K562 treated with DMSO at 1 percent for 4 hours (cell line): ENCODE results near the gene POU4F2. TPM values are rescaled to one million over a fixed set of nuclear protein-coding genes. Genes with fewer than 3 reads are reported as not detected.

Experiments
- total RNA-seq: library from RNA; unstranded; fragments of 300-600 nt; gene quantifications from 2 replicates; pipeline ENCODE4 v1.2.3, GENCODE V29; 2022; ENCODE audit not compliant: insufficient read depth

POU4F2 gene, protein sequence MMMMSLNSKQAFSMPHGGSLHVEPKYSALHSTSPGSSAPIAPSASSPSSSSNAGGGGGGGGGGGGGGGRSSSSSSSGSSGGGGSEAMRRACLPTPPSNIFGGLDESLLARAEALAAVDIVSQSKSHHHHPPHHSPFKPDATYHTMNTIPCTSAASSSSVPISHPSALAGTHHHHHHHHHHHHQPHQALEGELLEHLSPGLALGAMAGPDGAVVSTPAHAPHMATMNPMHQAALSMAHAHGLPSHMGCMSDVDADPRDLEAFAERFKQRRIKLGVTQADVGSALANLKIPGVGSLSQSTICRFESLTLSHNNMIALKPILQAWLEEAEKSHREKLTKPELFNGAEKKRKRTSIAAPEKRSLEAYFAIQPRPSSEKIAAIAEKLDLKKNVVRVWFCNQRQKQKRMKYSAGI
- 0.24 TPM in 1 of 2 replicates, not detected in the other for total RNA-seq

DNA sequence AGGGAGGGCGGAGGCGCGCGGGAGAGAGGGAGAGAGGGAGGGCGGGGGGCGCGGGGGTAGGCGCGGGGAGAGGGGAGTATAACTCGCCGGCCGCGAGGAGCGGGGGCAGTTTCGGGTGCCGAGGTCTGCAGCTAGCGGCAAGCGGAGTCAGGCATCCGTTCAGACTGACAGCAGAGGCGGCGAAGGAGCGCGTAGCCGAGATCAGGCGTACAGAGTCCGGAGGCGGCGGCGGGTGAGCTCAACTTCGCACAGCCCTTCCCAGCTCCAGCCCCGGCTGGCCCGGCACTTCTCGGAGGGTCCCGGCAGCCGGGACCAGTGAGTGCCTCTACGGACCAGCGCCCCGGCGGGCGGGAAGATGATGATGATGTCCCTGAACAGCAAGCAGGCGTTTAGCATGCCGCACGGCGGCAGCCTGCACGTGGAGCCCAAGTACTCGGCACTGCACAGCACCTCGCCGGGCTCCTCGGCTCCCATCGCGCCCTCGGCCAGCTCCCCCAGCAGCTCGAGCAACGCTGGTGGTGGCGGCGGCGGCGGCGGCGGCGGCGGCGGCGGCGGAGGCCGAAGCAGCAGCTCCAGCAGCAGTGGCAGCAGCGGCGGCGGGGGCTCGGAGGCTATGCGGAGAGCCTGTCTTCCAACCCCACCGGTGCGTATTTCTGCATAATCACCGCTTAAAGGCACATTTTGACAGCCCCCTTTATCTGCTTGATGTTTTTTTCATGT, at the start of gene POU4F2:
TSS of gene POU4F2 (plus strand) at position 108 of the 720 bp plus-strand sequence. CDS start at position 356, 248 bp downstream.

Other genes with a start within 250 kb of the POU4F2 start
- 8.9 and 11.5 TPM in 2 replicates for gene SLC10A7, start 117.0 kb upstream of the POU4F2 start, total RNA-seq